ENCODE measurements around the gene PNPT1. TPM values are rescaled to one million over a fixed set of nuclear protein-coding genes. Genes with fewer than 3 reads are reported as not detected.

PNPT1 gene
- total and polyA plus RNA-seq, 2 of the 13 experiments (the other 11 are each of a cell fraction or from before 2014, with no cell fraction given), result 23.4 to 61.0 TPM

GRCh38 chr2:55617175-55618024, 76.2 kb downstream of the PNPT1 start, which contains the start of gene PPP4R3B (continued):
- TF ChIP-seq ZHX2 (IDR thresholded peaks at IDR 0.05; ENCODE audit: low read depth) (peak; percentile 71; the same call in 1 of the 2 replicates), ZHX2 (CRISPR knock-in tag; IDR thresholded peaks at IDR 0.05; ENCODE audit: borderline replicate concordance) (no peak), TP53 (CRISPR knock-in tag; conservative IDR thresholded peaks at IDR 0.05) (peak; percentile 92; the same call in 1 of the 2 replicates), ZSCAN31 (CRISPR knock-in tag; IDR thresholded peaks at IDR 0.05; ENCODE audit: low read depth) (peak; percentile 99), RORA (CRISPR knock-in tag; IDR thresholded peaks at IDR 0.05) (no peak), GTF3A (CRISPR knock-in tag; conservative IDR thresholded peaks at IDR 0.05) (peak; percentile 69; the same call in 1 of the 2 replicates), PLSCR1 (CRISPR knock-in tag; IDR thresholded peaks at IDR 0.05; ENCODE audit: borderline replicate concordance) (0 out of 2 replicates have a peak, but pooled peaks have one; percentile 21), AGO1 (IDR thresholded peaks at IDR 0.05; ENCODE audit: low read depth, low read length, poor library complexity, severe bottlenecking) (peak; percentile 83), ISL2 (CRISPR knock-in tag; IDR thresholded peaks at IDR 0.05) (peak; percentile 93), ZNF264 (CRISPR knock-in tag; IDR thresholded peaks at IDR 0.05) (peak; percentile 72; the same call in 1 of the 2 replicates), RBM39 (IDR thresholded peaks at IDR 0.05; ENCODE audit: low read depth, low read length, poor library complexity, severe bottlenecking) (peak; percentile 98), NFAT5 (CRISPR knock-in tag; IDR thresholded peaks at IDR 0.05) (no peak)
